HG02759 (cell line): ENCODE data around the gene IGFN1.

ENCODE experiments used
- ATAC-seq: cut with Tn5 transposase; IDR thresholded peaks from one replicate; pipeline ENCODE4 v1.9.1; 2021; ENCODE audit warnings: mild to moderate bottlenecking, moderate library complexity; ENCODE audit not compliant: unreplicated experiment

The IGFN1 gene

GRCh38 chr1:201215531-201216357 is 25.1 kb downstream of the IGFN1 start:
- ATAC-seq: no peak

GRCh38 chr1:201216395-201217085 is 25.9 kb downstream of the IGFN1 start:
- ATAC-seq: no peak

DNA sequence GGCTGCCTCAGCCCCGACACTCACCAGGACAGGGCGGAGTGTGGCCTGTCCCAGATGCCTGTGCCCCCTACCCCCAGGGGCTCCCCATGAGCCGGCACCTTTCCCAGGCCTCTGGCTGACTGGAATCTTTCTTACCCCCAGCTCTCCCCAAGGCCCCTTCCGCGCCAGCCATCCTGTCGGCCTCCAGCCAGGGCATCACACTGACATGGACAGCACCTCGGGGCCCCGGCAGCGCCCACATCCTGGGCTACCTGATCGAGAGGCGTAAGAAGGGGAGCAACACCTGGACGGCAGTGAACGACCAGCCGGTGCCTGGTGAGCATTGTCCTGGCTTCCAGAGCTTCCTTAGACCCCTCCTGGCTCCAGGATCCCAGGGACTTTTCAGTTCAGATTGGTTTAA is 26.5 kb downstream of the IGFN1 start:
- ATAC-seq: no peak

GRCh38 chr1:201217851-201218250 is 27.2 kb downstream of the IGFN1 start:
- no peak for ATAC-seq

DNA sequence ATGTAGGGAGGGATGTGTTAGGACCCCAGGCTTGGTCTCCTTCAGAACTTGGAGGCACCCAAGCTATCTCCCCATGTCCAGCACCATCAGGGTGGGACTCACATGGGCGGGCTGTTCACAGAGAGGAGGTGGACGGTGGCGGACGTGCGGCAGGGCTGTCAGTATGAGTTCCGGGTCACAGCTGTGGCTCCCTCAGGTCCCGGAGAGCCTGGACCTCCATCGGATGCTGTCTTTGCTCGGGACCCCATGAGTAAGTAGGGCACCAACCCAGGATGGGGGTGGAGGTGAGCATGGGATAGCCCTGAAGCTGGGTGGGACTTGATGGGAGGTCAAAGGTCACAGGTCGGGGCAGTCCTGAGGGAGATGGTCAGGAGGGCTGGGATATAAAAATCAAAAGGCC is 27.8 kb downstream of the IGFN1 start:
- ATAC-seq: no peak

DNA sequence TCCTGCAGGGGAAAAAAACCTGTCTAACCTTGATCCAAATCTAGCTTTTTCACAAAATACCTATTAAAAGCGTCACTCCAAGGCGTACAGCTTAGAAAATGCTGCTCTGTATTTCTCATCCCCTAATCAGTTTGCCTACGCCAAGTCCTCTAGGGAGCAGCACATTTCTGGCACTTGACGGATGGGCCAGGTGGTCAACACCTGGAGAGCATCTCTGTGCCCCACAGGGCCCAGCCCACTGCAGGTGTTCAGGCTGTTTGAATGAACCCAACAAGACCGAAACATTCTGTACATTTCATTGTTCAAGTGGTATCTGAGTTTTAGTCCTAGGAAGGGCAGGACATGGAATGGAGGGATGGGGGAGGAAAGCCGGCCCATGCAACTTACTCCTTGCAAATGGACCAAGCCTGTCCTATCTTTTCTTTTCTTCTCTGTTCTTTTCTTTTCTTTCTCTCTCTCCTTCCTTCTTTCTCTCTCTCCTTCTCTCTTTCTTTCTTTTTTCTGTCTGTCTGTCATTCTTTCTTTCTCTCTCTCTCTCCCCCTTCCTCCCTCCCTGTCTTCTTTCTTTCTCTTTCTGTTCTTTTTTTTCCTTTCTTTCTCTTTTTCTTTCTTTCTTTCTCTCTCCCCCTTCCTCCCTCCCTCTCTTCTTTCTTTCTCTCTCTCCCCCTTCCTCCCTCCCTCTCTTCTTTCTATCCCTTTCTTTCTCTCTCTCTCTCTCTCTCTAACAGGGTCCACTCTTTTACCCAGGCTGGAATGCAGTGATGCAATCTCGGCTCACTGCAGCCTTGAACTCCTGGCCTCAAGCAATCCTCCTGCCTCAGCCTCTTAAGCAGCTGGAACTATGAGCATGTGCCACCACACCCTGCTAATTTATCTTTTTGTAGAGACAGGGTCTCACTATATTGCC is 29.1 kb downstream of the IGFN1 start:
- ATAC-seq: no peak

DNA sequence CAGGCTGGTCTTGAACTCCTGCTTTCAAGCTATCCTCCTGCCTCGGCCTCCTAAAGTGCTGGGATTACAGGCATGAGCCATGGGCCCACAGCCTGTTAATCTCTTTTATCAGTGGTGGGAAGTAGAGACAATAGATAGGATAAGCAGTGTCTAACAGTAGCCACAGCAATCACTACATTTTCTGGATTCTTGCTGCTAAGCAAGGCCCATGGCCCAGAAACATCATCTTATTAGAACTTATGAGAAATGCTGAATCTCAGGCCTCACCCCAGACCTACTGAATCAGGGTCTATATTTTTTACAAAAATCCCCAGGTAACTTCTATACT is 29.7 kb downstream of the IGFN1 start:
- ATAC-seq: no peak

GRCh38 chr1:201221201-201221846 is 30.7 kb downstream of the IGFN1 start:
- no peak for ATAC-seq

- no peak for ATAC-seq
Observed at GRCh38 chr1:201222125-201222524, 31.5 kb downstream of the IGFN1 start.

DNA sequence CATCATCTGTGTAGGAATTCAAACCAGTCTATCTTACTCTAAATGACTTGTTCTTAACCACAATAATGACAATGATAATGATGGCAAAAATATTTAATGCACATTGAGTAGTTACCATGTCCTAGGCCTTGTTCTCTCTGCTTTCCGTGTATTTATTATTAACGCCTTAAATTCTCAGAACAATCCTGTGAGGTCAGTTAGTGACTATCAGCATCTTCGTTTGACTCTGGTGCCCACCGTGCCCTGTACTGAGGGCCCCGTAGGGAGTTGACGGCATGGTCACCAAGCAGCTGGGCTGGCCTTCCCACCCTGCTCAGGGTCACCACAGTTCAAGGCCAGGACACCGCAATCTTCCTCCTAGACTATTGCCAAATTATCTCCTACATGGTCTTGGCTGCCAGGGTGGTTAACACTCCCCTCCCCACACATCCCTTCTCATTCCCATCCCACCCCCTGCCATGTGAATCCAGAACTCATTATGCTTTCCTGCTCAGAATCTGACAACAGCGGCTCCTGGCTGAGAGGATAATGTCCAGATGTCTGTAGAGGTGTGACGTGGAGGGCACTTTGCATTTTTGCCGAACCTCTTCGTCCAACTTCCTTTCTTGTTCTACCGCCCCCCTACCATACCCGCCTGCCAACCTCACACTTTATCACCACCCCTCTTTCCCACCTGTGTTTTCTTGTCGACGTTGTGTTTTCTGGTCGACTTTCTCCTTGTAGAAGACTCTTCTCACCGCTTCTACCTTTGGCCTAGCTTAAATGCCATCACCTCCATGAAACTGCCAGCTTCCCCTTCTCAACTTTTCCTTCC is 33.4 kb downstream of the IGFN1 start:
- no peak for ATAC-seq

DNA sequence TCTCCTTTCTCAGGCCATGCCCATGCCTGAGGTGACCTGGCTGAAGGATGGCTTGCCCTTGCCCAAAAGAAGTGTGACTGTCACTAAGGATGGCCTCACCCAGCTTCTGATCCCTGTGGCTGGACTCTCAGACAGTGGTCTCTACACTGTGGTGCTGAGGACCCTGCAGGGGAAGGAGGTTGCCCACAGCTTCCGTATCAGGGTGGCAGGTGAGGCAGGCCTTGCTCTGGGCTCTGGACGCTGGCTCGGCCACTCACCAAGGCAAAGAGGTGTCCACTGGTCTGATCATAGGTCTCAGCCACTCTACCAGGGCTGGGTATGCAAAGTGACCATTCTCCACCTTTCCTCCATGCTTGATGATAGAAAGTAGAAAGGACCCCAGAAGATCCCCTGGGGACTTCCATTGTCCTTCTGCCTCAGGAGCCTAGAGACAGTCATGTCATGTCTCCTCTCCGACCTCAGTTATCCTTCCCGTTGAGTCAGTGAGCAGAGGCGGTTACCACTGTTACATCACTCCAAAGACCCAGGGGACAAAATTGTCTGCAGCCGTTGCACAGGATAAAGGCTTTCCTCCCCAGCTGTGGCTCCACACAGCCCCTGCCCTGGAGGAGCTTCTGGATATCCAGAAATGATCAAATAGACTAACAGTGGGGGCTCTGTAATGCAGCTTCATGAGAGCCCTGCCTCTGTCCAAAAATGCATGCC is 34.2 kb downstream of the IGFN1 start:
- no peak for ATAC-seq

- ATAC-seq: no peak
Observed at GRCh38 chr1:201226178-201226514, 35.5 kb downstream of the IGFN1 start.

DNA sequence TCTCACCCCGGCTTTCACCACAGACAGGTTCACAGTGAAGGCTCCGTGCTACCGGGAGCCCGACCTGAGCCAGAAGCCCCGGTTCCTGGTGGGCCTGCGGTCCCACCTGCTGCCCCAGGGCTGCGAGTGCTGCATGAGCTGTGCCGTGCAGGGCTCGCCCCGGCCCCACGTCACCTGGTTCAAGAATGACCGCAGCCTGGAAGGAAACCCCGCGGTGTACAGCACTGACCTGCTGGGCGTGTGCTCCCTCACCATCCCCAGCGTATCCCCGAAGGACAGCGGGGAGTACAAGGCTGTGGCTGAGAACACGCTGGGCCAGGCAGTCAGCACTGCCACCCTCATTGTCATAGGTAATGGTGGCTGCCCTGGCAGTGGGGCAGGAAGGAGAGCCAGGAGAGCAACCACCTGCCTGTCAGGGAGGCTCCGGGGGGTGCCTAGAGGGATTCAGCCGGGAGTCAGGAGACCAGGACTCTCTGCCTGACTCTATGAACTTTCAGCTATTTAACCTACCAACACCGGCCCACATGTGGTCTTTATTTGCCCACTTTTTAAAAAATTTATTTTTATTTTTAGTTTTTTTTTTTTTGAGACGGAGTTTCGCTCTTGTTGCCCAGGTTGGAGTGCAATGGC is 36.4 kb downstream of the IGFN1 start:
- no peak for ATAC-seq

GRCh38 chr1:201228011-201228983 is 37.7 kb downstream of the IGFN1 start:
- no peak for ATAC-seq

DNA sequence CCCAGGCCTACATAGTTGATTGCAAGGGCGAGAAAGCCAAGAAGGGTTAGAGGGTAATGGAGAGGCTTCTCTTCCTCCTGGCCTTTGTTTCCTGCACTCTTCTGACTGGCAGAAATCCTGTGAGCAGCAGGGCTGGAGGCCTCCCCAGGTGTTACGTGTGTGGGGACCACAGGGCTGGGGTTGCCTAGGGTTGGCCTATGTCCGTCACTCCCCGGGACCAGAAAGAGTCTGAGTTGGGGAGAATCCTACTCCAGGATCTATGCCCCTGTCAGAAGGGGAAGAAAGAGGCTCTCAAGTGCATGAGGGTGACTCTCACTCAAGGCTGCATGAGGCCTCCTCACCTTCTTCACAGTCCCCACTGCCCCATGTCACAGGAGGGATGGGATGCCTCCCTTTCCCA is 38.5 kb downstream of the IGFN1 start:
- no peak for ATAC-seq

- no peak for ATAC-seq
Observed at GRCh38 chr1:201229771-201230635, 39.4 kb downstream of the IGFN1 start.

GRCh38 chr1:201230676-201231075 is 40.1 kb downstream of the IGFN1 start:
- ATAC-seq: no peak
